GM21447 (cell line): Measurements from ENCODE around the gene SLC2A6.

Experiments
- ATAC-seq: cut with Tn5 transposase; IDR thresholded peaks from one replicate; pipeline ENCODE4 v1.9.1; 2021; ENCODE audit not compliant: unreplicated experiment

SLC2A6 gene

GRCh38 chr9:133477992-133478850 is 678 bp downstream of the SLC2A6 start:
- peak; percentile 43 for ATAC-seq

GRCh38 chr9:133477461-133477860 is 1.4 kb downstream of the SLC2A6 start:
- ATAC-seq = no peak

- ATAC-seq = no peak
Measured at GRCh38 chr9:133476941-133477340, 2.0 kb downstream of the SLC2A6 start.

DNA sequence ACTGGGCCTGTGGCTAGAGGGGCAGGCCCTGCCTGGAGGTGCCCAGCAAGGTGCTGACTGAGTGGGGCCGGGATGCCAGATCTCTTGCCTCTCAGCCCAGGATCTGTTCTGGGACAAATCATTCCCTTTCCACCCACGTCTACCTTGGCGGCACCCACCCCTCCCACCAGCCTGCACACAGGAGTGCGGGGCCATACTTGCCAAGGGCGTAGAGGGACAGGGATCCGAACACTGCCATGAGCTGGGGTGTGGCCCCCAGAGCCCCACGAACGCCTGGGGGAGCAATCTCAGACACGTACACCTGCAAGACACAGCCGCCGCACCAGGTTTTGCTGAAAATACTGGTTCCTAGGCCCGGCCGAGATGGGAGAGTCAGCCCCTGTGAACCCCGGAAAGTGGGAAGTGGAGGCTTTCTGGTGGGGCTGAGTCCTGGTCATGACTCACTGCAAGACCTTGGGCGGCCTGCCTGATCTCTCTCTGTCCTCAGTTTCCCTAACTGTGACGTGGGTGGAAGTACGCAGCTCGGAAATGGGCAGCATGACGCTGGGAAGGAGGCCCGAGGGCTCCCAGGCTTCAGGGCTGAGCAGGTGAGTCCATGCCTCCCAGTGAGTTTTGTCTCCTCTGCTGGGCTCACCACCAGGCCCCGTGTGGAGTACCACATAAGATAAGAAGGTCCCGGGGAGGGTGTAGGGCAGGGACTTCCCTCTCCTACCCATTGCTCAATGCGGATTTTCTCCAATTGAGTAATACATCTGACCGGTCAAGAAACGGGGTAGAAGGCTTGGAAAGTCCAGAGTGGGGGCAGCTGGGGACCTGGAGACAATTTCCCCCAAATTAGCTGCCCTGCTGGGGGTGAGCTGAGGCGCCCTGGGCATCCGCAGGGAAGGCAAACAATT is 2.6 kb downstream of the SLC2A6 start:
- ATAC-seq = no peak

DNA sequence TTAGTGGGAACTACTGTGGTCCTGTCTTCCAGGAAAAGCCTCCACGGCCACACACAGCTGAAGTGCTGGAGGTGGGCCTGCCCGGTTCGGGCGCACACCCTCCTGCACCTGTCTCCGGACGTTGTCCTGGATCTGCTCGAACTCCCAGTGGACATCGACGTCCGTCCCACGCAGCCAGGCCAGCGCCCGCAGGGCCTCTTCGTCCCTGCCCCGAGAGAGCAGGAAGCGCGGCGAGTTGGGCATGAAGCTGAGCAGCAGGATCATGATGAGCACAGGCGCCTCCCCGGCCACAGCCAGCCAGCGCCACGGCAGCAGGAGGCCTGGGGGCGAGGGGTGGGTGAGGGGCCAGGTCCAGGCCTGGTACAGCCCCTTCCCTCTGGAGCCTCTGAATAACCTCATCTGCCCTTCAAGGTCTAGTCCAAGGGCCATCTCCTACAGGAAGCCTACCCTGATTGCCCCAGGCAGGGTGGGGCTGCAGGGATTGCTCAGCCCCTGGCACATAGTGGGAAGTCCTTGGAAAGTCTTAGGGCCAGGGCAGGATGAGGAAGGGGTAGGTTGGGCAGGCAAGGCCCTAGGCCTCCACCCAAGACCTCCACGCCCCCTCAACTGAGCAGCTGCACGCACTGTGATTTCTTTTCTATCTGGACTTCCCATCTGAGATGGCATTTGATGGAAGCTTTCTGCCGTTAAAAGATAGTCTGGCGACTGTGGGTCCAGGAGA is 3.4 kb downstream of the SLC2A6 start:
- ATAC-seq = no peak

- no peak for ATAC-seq
Measured at GRCh38 chr9:133474853-133475252, 4.0 kb downstream of the SLC2A6 start.

DNA sequence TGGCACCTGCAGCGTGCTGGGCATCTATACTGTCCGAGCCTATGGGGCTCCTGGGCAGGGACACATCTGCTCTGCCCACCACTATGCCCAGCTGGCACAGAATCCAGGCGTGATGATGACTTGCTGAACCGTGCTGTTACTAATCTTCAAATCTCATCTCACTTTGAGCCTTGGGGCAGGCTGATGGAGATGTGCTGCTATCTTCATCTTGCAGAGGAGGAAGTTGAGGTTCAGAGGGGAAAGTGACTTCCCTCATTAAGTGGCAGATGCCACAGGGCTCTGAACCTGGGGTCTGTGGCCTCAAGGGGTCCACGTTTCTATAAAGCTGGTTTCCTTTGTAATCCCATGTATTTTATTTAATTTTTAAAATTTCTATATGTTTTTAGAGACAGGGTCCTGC is 4.7 kb downstream of the SLC2A6 start:
- no peak for ATAC-seq

DNA sequence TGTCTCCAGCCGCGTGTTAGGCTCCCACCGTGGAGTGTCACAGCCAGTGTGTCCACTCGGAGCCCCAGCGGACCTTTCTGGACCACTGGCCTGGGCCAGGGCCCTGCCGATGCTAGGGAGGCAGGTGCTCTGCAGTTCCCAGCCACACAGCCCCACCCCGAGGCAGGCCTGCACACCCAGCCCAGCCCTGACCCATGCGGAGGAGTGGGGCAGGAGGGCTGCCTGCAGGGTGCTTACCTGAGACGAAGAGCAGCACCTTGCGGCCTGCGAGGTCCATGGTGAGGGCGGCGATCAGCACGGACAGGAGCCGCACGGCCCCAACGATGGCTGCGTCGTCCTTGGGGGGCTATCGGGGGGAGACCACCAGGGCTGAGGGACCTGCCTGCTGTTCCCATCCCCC is 5.2 kb downstream of the SLC2A6 start:
- ATAC-seq = no peak

GRCh38 chr9:133472753-133473378 is 6.0 kb downstream of the SLC2A6 start:
- ATAC-seq = no peak

GRCh38 chr9:133472277-133472645 is 6.6 kb downstream of the SLC2A6 start:
- ATAC-seq = no peak

DNA sequence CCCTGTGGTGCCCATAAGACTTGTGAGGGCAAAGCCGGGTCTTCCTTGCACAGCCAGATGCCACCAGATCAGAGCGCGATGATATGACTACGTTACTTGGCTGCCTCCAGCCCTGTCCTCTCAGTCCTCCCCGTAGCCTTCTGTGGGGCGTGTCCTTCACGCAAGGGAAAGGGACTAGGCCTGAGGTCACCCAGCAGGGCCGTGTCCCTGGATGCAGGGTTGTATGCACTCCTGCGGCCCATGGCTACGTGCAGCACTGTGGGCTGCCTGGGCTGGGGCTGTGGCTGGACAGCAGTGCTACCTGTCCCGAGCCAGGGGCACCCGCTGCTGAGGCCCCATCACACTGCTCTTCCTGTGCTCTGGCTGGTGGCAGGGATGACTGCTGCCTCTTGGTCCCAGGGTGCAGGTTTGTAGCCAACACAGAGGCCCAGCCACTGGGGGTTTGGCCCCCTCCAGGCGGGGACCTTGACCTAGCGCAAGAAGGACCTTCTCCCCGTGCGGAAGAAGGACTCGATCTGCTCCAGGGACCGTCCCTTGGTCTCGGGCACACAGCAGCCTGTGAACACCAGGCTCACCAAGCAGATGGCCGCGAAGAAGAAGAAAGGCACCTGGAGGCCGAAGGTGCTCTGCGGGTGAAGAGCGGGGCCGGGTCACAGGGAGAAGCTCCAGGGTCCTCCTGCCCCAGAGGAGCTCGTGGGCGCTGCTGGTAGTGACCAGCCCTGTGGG is 7.2 kb downstream of the SLC2A6 start:
- ATAC-seq = no peak

- no peak for ATAC-seq
Measured at GRCh38 chr9:133470988-133471387, 7.9 kb downstream of the SLC2A6 start.

DNA sequence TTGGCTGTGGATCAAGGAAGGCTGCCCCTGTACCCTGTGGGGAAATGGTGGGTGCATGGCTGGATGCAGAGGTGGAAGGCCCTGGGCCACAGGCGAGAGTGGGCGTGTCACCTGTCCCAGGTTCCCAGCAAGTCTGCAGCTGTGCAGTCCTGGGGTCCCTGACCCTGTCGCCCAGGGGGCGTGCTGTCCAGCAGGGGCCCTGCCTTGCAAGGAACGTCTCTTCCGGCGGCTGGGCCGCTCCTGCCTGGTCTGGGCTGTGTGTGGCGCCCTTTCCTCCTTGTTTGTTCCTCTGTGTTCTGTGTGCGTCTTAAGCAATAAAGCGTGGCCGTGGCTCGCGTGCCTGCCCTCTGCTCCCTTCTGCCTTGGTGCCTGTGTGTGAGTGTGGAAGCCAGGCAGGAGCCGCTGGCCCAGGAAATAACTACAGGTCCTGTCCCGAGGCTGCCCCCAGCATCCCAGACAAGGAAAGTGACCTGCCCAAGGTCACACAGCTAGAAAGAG is 8.4 kb downstream of the SLC2A6 start:
- ATAC-seq = no peak

DNA sequence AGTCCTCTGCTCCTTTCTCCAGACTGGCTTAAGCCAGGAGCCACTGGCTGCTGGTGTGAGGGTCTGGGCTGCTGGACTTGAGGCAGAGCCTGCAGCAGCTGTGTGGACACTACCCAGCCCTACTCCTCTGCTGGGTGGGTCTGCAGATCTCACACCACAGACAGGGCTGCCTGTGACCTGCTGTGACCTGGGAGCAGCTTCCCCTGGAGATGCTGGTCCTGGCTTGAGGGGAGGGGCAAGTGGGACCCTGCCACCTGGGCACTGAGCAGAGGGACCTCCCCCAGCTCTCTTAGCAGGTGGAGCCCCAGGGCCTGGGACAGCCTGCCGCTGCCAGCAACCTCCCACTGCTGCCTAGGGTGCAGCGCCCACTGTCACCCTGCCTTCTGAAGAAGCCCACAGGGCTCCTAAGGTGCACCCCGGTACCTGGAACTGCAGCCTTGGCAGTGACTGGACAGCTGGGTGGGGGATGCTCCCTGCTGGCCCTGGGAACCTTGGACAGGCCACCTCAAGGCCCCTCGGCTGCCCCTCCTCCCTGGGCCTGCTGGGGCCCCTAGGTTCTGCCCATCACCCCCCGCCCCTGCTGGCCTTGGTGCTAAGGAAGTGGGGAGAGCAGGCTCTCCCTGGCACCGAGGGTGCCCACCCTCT is 10.0 kb downstream of the SLC2A6 start:
- ATAC-seq = no peak

GRCh38 chr9:133468374-133468773 is 10.5 kb downstream of the SLC2A6 start:
- no peak for ATAC-seq

- no peak for ATAC-seq
Measured at GRCh38 chr9:133467101-133467500, 11.8 kb downstream of the SLC2A6 start.

DNA sequence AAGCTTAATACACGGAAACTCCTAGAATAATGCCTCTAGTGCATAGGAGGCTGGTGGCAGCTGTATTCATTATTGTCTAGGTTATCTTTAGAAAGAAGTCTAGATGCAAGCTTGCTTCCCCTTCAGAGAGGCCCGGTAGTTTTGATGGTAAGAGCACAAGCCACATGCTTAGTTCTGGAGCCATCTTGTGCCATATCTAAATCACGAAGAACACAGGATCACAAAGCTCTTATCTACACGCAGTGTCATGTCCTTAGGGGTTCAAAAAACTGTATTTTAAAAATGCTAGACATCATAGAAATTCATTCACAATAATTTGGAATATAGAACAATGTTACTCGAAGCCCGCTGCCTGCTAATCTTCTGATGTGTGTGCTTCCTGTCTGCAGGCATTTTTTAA is 12.9 kb downstream of the SLC2A6 start:
- no peak for ATAC-seq

DNA sequence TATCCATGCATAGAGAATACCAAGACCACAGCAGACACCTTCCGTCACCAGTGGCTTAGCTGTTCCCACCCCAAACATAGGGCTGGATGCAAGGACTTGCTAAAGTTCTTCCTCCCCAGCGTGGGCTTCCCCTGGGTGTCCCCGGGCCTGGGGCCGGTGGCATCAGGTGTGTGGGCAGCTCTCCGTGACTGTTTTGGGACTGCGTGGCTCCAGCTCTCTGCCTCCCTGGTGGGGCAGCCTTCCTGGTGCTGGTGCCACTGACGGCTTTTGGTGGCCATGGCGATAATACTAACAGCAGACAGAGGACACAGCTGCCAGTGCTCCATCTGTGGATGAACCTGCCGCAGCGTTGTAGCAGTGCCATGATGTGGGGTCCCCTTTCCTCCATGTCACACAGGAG is 14.3 kb downstream of the SLC2A6 start:
- ATAC-seq = no peak

DNA sequence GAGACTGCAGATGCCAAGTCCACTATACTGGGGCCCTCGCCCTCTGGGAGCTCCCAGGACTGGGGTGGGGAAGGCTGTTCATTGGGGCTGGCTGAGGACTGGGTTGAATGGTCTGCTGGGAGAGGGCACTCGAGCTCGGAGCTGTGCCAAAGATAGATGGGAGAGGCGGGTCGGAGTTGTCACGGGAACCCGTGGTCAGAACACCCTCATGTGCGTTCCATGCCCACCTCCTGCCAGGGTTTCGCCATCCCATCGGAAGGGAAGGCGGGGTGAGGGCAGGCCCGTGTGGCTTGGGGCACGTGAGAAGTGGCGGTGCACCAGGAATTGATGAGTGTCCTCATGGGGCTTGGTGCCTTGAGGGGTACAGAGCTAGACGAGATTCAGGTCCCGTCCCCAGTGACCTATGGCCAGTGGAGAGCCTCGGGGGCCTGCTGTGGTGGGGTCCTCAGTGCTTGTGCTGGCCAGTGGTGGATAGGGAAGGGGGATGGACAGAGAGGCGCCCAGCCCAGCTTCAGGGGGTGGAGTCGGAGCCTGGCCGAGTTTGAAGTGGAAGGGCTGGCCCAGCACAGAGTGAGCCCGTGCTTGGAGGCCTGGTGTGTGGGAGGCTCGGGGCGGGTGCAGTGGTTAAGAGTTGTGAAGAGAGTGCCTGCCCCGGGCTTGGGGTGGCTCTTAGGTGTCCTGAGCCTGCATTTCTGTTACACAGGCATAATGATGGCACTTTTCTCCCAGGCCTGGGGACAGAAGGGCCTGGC is 14.9 kb downstream of the SLC2A6 start:
- no peak for ATAC-seq
